HG03342 (cell line): ENCODE results near the gene POLR1H.
A peak's percentile ranks its signal among the peaks of the same experiment; 100 is the strongest.

Experiments
- ATAC-seq: cut with Tn5 transposase; IDR thresholded peaks from one replicate; pipeline ENCODE4 v1.9.1; 2021; ENCODE audit warnings: mild to moderate bottlenecking, moderate library complexity; ENCODE audit not compliant: unreplicated experiment

Gene POLR1H

GRCh38 chr6:30093951-30094661, 33.0 kb downstream of the POLR1H start:
- ATAC-seq: no peak

GRCh38 chr6:30096829-30097228, 35.8 kb downstream of the POLR1H start:
- no peak for ATAC-seq

DNA sequence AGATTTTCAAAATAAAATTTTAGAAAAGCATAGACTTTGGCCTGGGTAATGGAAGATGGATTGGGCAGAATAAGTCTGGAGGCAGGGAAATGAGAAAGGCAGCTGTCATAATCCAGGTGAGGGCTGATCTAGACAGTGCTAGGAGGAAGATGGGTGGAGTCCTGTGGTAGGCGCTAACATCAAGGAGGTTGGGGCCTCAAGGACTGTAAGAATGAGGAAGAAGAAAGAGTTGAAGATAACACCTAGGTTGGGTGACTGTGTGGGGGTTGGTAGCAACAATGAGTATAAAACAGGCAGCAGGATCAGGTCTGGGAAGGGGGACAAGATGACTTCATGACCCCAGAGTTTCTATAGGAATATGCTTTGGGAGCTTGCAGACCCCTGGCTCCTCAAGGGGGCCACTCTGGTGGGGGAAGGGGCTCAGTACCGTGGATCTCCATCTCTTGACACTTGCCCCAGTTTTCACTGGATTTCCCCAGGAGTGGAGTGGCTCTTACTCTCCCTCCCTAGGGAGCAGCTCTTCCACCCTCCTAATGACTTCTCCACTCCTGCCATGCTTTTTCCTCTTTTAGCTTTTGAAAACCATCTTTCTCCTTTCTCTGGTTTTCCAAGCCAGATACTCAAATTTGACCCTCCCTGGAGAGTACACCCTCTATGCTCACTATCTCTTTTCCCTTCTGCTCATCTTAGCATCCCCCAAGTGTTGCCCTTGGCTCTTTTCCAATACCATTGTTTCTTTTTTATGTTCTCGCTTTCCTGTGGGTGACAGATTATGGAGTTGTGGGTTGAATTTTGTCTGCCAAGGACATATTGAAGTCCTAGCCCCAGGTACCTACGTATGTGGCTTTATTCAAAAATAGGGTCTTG, 37.1 kb downstream of the POLR1H start:
- ATAC-seq: no peak

DNA sequence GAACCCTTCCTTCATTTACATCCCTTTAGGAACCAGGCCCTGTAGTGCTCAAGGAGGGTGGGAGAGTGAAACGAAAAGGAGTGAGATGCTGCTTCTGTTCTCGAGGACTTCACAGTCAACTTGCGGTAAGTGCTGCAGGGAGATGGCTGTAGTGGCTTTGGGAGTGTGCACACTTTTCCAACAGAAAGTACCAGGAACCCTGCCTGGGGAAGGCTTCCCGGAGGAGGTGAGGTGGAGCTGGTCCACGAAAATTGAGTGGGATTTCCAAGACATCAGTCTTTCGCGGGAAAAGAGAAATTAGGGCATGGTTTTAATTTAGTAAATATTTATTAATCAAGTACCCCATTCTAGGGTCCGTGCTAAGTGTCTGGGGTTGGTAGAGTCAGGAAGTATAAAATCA, 39.1 kb downstream of the POLR1H start:
- ATAC-seq: no peak

GRCh38 chr6:30100585-30101443, 39.7 kb downstream of the POLR1H start:
- no peak for ATAC-seq

- ATAC-seq: peak; percentile 69
Observed at GRCh38 chr6:30101444-30102413, 40.7 kb downstream of the POLR1H start.

DNA sequence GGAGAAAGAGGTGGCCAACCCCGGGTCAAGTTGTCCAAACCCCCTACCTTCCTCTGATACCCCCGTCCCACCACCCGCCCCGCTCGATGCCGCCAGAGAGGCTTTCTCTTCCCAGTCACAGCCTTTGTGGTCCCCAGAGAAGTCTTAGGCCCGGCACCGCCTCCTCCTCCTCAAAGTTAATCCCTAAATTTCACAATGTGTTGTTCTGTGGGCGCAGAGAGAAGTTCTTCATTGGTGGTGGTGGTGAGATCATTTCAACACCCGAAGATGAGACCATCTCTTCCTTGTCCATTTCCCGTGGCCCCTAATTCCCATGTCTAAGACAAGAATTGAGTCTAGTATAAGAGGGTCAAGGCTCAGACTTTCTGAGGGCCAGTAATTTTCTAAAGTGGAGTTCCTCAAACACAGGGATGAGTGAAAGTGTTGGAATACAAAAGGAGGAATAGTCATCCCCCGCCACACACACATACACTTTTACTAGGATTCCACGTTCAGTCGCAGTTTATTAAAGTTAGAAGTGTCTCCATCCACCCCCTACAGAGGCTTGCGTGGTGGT, 41.4 kb downstream of the POLR1H start:
- ATAC-seq: no peak

DNA sequence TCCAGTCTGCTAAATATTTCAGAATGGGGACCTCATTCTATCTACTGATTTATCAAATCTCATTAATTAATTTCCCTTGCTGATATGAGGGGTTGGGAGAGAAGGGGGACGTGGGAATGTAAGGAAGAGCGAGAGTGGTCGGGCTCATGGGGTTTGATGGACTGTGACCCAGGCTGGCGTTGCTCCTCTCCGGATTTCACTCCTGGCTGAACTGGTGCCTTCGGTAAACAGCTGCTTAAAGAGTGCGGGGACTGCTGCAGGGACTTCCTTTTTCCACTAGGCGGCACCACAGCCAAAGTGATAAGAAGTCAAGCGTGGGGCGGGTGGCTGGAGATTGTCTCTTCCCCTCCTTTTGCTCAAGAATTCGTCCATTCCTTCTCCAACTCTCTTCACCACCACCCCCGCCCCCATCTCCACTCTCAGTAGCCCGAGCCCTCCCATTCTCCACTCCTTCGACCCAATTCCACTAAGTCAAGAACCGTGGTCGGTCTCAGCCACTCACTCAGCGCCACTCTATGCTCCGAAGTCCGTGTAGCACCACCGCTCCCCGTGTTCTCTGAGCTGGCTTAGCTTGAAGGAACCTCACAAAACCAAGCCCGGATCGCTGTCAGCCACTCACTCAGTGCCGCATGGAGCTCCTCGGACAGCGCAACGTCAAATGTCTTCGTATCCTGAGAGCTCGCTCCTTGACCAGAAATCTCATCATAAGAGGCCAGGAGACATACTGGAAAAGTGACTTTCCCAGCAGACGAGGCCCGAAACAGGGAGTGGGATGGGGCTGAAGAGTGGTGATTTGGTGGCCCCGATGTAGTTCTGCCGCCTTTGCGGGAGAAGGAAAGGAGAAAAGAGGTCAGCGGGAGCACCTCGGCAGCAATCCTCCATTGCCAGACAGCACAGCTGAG, 42.2 kb downstream of the POLR1H start:
- peak; percentile 57 for ATAC-seq

GRCh38 chr6:30103872-30104179, 42.8 kb downstream of the POLR1H start:
- ATAC-seq: no peak

DNA sequence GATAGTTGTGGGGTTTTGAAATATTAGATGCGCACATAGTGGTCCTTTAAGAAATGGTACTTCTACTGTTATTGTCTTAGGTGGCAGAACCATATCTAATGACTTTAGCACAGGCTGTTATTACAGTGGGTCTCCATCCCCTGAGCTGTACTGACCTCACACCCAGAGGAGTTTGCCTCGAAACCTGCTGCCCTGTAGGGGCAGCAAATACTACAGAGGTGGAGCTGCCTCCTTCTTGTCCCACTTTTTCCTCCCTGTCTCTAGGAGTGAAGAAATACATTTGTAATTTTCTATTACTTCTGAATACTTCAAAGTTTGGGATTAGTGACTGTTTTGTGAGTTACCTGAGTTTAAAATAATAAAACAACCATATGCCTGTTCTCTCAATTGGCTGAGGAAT, 43.6 kb downstream of the POLR1H start:
- ATAC-seq: no peak

- ATAC-seq: no peak
Observed at GRCh38 chr6:30111266-30111856, 50.3 kb downstream of the POLR1H start.

GRCh38 chr6:30112402-30112994, 51.4 kb downstream of the POLR1H start:
- no peak for ATAC-seq

GRCh38 chr6:30113003-30113759, 52.1 kb downstream of the POLR1H start, which contains the start of gene TRIM31:
Gene TRIM31, minus strand, starts transcription at chr6:30113090. Its CDS starts 285 bp downstream, at chr6:30112805.
- ATAC-seq: no peak

DNA sequence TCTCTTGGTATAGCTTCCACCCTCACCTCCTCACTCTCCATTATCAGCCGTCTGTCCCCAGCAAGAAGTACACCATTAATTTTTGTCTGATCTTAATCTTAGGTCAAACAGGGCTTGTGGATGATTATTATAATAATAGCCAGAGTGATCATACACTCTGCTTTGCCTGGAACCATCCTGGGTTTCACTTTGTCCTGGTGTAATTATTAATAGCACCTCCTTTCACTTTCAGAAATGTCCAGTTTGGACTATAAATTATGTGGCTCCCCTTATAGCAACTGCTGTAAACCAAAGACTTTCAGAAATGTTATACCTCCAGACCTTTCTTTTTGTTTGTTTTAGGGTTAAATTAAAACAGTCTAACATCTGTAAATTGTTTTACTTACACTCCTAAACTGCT, 52.8 kb downstream of the POLR1H start:
- ATAC-seq: no peak
